ENCODE results near the gene OR6X1. TPM values are rescaled to one million over a fixed set of nuclear protein-coding genes. Genes with fewer than 3 reads are reported as not detected.

The OR6X1 gene
- total RNA-seq, 1 experiment from 2014 or later: not detected

DNA sequence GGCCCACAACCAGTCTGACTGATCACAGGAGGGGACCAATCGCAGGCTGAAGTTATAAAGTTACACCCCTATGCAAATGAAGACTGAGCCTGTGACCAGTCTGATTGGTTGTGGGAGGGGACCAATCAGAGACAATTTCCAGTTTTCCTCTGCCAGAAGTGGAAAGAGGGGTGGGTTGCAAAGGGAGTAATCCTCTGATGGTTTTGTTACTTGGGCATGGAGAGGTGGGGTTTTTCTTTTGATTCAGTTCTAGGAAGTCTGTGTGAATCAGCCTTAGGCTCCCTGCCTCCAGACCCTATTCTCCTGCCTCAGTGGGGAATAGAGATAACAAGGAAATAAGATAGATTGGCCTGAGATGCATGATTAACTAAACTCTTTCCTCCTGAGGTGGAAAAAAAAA, 41.9 kb upstream of the OR6X1 start (continued):
- TF ChIP-seq, protein P1, sequence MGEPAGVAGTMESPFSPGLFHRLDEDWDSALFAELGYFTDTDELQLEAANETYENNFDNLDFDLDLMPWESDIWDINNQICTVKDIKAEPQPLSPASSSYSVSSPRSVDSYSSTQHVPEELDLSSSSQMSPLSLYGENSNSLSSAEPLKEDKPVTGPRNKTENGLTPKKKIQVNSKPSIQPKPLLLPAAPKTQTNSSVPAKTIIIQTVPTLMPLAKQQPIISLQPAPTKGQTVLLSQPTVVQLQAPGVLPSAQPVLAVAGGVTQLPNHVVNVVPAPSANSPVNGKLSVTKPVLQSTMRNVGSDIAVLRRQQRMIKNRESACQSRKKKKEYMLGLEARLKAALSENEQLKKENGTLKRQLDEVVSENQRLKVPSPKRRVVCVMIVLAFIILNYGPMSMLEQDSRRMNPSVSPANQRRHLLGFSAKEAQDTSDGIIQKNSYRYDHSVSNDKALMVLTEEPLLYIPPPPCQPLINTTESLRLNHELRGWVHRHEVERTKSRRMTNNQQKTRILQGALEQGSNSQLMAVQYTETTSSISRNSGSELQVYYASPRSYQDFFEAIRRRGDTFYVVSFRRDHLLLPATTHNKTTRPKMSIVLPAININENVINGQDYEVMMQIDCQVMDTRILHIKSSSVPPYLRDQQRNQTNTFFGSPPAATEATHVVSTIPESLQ (CRISPR knock-in tag; IDR thresholded peaks at IDR 0.05): no peak
- TF ChIP-seq, protein P2, sequence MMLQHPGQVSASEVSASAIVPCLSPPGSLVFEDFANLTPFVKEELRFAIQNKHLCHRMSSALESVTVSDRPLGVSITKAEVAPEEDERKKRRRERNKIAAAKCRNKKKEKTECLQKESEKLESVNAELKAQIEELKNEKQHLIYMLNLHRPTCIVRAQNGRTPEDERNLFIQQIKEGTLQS (CRISPR knock-in tag; conservative IDR thresholded peaks at IDR 0.05): no peak

DNA sequence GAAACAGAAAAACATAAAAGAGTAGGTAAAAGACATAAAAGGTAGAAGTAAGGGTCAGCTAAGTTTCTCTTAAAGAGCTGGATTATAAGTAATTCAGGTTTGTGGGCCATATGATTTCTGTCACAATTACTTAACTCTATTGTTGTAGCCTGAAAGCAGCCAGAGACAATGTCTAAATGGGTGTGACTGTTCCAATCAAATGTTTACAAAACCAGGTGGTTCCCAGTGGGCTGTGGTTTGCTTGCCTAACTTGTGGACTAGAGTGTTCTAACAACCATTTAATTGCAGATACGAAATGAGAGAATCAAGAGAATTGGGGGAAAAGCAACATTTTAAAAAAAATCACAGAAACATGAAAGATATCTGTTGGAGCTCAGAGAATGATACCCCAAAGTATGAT, 29.2 kb upstream of the OR6X1 start:
- H3K27ac Mint-ChIP-seq: no peak overlapping the region
- TF ChIP-seq, protein P3, sequence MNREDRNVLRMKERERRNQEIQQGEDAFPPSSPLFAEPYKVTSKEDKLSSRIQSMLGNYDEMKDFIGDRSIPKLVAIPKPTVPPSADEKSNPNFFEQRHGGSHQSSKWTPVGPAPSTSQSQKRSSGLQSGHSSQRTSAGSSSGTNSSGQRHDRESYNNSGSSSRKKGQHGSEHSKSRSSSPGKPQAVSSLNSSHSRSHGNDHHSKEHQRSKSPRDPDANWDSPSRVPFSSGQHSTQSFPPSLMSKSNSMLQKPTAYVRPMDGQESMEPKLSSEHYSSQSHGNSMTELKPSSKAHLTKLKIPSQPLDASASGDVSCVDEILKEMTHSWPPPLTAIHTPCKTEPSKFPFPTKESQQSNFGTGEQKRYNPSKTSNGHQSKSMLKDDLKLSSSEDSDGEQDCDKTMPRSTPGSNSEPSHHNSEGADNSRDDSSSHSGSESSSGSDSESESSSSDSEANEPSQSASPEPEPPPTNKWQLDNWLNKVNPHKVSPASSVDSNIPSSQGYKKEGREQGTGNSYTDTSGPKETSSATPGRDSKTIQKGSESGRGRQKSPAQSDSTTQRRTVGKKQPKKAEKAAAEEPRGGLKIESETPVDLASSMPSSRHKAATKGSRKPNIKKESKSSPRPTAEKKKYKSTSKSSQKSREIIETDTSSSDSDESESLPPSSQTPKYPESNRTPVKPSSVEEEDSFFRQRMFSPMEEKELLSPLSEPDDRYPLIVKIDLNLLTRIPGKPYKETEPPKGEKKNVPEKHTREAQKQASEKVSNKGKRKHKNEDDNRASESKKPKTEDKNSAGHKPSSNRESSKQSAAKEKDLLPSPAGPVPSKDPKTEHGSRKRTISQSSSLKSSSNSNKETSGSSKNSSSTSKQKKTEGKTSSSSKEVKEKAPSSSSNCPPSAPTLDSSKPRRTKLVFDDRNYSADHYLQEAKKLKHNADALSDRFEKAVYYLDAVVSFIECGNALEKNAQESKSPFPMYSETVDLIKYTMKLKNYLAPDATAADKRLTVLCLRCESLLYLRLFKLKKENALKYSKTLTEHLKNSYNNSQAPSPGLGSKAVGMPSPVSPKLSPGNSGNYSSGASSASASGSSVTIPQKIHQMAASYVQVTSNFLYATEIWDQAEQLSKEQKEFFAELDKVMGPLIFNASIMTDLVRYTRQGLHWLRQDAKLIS (CRISPR knock-in tag; IDR thresholded peaks at IDR 0.05; ENCODE audit: borderline replicate concordance): no peak
- TF ChIP-seq, protein P4, sequence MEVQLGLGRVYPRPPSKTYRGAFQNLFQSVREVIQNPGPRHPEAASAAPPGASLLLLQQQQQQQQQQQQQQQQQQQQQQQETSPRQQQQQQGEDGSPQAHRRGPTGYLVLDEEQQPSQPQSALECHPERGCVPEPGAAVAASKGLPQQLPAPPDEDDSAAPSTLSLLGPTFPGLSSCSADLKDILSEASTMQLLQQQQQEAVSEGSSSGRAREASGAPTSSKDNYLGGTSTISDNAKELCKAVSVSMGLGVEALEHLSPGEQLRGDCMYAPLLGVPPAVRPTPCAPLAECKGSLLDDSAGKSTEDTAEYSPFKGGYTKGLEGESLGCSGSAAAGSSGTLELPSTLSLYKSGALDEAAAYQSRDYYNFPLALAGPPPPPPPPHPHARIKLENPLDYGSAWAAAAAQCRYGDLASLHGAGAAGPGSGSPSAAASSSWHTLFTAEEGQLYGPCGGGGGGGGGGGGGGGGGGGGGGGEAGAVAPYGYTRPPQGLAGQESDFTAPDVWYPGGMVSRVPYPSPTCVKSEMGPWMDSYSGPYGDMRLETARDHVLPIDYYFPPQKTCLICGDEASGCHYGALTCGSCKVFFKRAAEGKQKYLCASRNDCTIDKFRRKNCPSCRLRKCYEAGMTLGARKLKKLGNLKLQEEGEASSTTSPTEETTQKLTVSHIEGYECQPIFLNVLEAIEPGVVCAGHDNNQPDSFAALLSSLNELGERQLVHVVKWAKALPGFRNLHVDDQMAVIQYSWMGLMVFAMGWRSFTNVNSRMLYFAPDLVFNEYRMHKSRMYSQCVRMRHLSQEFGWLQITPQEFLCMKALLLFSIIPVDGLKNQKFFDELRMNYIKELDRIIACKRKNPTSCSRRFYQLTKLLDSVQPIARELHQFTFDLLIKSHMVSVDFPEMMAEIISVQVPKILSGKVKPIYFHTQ (CRISPR knock-in tag; IDR thresholded peaks at IDR 0.05): no peak
- TF ChIP-seq, protein P5, sequence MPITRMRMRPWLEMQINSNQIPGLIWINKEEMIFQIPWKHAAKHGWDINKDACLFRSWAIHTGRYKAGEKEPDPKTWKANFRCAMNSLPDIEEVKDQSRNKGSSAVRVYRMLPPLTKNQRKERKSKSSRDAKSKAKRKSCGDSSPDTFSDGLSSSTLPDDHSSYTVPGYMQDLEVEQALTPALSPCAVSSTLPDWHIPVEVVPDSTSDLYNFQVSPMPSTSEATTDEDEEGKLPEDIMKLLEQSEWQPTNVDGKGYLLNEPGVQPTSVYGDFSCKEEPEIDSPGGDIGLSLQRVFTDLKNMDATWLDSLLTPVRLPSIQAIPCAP (CRISPR knock-in tag; IDR thresholded peaks at IDR 0.05): no peak
- no peak for TF ChIP-seq FOXK1 (CRISPR knock-in tag; IDR thresholded peaks at IDR 0.05)
- no peak for TF ChIP-seq SMAD3 (CRISPR knock-in tag; IDR thresholded peaks at IDR 0.05; ENCODE audit: borderline replicate concordance)
- TF ChIP-seq NR1H2 (CRISPR knock-in tag; IDR thresholded peaks at IDR 0.05): no peak
- no peak for TF ChIP-seq JUN (CRISPR knock-in tag; IDR thresholded peaks at IDR 0.05)
- TF ChIP-seq, protein P6, sequence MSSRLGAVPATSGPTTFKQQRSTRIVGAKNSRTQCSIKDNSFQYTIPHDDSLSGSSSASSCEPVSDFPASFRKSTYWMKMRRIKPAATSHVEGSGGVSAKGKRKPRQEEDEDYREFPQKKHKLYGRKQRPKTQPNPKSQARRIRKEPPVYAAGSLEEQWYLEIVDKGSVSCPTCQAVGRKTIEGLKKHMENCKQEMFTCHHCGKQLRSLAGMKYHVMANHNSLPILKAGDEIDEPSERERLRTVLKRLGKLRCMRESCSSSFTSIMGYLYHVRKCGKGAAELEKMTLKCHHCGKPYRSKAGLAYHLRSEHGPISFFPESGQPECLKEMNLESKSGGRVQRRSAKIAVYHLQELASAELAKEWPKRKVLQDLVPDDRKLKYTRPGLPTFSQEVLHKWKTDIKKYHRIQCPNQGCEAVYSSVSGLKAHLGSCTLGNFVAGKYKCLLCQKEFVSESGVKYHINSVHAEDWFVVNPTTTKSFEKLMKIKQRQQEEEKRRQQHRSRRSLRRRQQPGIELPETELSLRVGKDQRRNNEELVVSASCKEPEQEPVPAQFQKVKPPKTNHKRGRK (CRISPR knock-in tag; IDR thresholded peaks at IDR 0.05; ENCODE audit: borderline replicate concordance): no peak
- TF ChIP-seq, protein P7, sequence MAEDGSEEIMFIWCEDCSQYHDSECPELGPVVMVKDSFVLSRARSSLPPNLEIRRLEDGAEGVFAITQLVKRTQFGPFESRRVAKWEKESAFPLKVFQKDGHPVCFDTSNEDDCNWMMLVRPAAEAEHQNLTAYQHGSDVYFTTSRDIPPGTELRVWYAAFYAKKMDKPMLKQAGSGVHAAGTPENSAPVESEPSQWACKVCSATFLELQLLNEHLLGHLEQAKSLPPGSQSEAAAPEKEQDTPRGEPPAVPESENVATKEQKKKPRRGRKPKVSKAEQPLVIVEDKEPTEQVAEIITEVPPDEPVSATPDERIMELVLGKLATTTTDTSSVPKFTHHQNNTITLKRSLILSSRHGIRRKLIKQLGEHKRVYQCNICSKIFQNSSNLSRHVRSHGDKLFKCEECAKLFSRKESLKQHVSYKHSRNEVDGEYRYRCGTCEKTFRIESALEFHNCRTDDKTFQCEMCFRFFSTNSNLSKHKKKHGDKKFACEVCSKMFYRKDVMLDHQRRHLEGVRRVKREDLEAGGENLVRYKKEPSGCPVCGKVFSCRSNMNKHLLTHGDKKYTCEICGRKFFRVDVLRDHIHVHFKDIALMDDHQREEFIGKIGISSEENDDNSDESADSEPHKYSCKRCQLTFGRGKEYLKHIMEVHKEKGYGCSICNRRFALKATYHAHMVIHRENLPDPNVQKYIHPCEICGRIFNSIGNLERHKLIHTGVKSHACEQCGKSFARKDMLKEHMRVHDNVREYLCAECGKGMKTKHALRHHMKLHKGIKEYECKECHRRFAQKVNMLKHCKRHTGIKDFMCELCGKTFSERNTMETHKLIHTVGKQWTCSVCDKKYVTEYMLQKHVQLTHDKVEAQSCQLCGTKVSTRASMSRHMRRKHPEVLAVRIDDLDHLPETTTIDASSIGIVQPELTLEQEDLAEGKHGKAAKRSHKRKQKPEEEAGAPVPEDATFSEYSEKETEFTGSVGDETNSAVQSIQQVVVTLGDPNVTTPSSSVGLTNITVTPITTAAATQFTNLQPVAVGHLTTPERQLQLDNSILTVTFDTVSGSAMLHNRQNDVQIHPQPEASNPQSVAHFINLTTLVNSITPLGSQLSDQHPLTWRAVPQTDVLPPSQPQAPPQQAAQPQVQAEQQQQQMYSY (CRISPR knock-in tag; IDR thresholded peaks at IDR 0.05): no peak
- TF ChIP-seq RORB (CRISPR knock-in tag; IDR thresholded peaks at IDR 0.05): no peak
- TF ChIP-seq, protein P8, sequence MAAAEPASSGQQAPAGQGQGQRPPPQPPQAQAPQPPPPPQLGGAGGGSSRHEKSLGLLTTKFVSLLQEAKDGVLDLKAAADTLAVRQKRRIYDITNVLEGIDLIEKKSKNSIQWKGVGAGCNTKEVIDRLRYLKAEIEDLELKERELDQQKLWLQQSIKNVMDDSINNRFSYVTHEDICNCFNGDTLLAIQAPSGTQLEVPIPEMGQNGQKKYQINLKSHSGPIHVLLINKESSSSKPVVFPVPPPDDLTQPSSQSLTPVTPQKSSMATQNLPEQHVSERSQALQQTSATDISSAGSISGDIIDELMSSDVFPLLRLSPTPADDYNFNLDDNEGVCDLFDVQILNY (CRISPR knock-in tag; IDR thresholded peaks at IDR 0.05): no peak
- TF ChIP-seq, protein P9, sequence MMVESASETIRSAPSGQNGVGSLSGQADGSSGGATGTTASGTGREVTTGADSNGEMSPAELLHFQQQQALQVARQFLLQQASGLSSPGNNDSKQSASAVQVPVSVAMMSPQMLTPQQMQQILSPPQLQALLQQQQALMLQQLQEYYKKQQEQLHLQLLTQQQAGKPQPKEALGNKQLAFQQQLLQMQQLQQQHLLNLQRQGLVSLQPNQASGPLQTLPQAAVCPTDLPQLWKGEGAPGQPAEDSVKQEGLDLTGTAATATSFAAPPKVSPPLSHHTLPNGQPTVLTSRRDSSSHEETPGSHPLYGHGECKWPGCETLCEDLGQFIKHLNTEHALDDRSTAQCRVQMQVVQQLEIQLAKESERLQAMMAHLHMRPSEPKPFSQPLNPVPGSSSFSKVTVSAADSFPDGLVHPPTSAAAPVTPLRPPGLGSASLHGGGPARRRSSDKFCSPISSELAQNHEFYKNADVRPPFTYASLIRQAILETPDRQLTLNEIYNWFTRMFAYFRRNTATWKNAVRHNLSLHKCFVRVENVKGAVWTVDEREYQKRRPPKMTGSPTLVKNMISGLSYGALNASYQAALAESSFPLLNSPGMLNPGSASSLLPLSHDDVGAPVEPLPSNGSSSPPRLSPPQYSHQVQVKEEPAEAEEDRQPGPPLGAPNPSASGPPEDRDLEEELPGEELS (CRISPR knock-in tag; IDR thresholded peaks at IDR 0.05): no peak
- CTCF ChIA-PET: no interaction called here
- POLR2A ChIA-PET: no interaction called here
- H3K27me3 Mint-ChIP-seq (ENCODE audit: low read depth): no peaks in the 10 kb centered on the region; the same call in 1 of the 2 replicates
- no peak for DNase-seq (ENCODE audit: low spot score)
- H3K4me1 Mint-ChIP-seq: peaks cover 38% of the 10 kb centered on the region
- no peak overlapping the region for H3K4me3 Mint-ChIP-seq
- ATAC-seq: no peak
- peaks cover 46% of the 10 kb centered on the region for H3K9me3 Mint-ChIP-seq
- peaks cover 42% of the 10 kb centered on the region for H3K36me3 Mint-ChIP-seq
